Ovary (tissue), 9 donors: ENCODE measurements around the gene CYB561. TPM values are rescaled to one million over a fixed set of nuclear protein-coding genes. Genes with fewer than 3 reads are reported as not detected.

Source experiments
- DNase-seq, 5 donors: peaks; one replicate each; pipeline ENCODE4 v3.0.0-alpha.2; 2019 to 2020
- H3K27ac ChIP-seq, 2 donors: fragments of 200-600 bp; one replicate each; pipeline versions ENCODE4 v1.5.1 to v1.8.0; 2019 to 2022
- H3K27me3 ChIP-seq: fragments of 200-600 bp; one replicate; pipeline ENCODE4 v1.8.0; 2022
- H3K36me3 ChIP-seq: fragments of 200-600 bp; sonication (generic); one replicate; pipeline ENCODE4 v1.5.1; 2019
- H3K4me1 ChIP-seq: one replicate; pipeline ENCODE4 v1.8.1; 2013; ENCODE audit warnings: mild to moderate bottlenecking, moderate library complexity; ENCODE audit not compliant: insufficient read depth
- H3K4me3 ChIP-seq: fragments of 200-600 bp; sonication (generic); one replicate; pipeline ENCODE4 v1.5.1; 2017
- H3K9me3 ChIP-seq, 2 donors: fragments of 200-600 bp in 1 of 2; sonication (generic) in 1 of 2; one replicate each; pipeline versions ENCODE4 v1.5.1 to v1.8.1; 2013 to 2019; ENCODE audit warnings: mild to moderate bottlenecking in 1 of 2, moderate library complexity in 1 of 2
- EP300 ChIP-seq: sonication (generic); formaldehyde crosslinking; IDR thresholded peaks from one replicate; pipeline ENCODE4 v1.6.1; 2017; ENCODE audit warnings: antibody characterized with exemption
- POLR2A ChIP-seq: fragments of 450-650 bp; IDR thresholded peaks from one replicate; pipeline ENCODE4 v1.6.1; 2017; ENCODE audit warnings: antibody characterized with exemption, mild to moderate bottlenecking, moderate library complexity
- WGBS, 3 donors: extraction: QIAGEN DNeasy Blood & Tissue Kit in 1 of 3; methylation state at CpG; one replicate each; pipeline versions ENCODE4 v1.1.5 to v1.1.7; 2013 to 2017; 5-methylcytosine and 5-hydroxymethylcytosine counted together
- intact Hi-C, 4 donors: fragments of 100-400 bp; cut with DNase I; formaldehyde crosslinking; loops; one replicate each; pipeline versions ENCODE4 v1.11.0 to v1.15.1; 2022 to 2023
- polyA plus RNA-seq, 2 donors: library from polyadenylated mRNA; stranded (reverse); fragments of 200-250 nt in 1 of 2; fragments of 350-450 nt in 1 of 2; fragmentation: Illumina TruSeq in 1 of 2; extraction: RNeasy Lipid Tissue Mini Kit (QIAGEN cat#74804) in 1 of 2; gene quantifications; one replicate each; pipeline ENCODE4 v1.2.3, GENCODE V29; 2013 to 2014
- total RNA-seq, 7 donors: library from RNA; depleted of rRNA in 2 of 7; stranded (reverse); fragments of >200 nt in 2 of 7; fragmentation: NEBNext Ultra II Directional in 3 of 7; extraction: Animal tissue kit (Norgen Biotek cat#: 25700) in 3 of 7; gene quantifications; one replicate each; pipeline versions ENCODE4 v1.1.0 to v1.2.4, GENCODE V29; 2016 to 2023
- TF ChIP-seq, protein P1 (sequence below), 3 donors: fragments of 450-650 bp in 2 of 3; fragments of 200-600 bp in 1 of 3; IDR thresholded peaks; one replicate each; pipeline versions ENCODE4 v1.5.1 to v1.8.0; 2016 to 2022; ENCODE audit warnings: antibody characterized with exemption in 3 of 3, mild to moderate bottlenecking in 1 of 3
- donor health status: DM: no; HTN: no; CAD: no; lungs with moderate emphysema.
- donor health status: DM: no; HTN: no; CAD: no.
- donor health status: Bipolar disorder and iron deficiency.
- donor health status: DM: yes; HTN: yes; CAD: no.
- donor health status: DM: no; HTN: no; CAD: no.
- donor health status: DM: yes; HTN: yes; CAD: no.

CYB561 gene
- total and polyA plus RNA-seq, 9 donors, result 8.6 to 43.8 (median 15.3) TPM

DNA sequence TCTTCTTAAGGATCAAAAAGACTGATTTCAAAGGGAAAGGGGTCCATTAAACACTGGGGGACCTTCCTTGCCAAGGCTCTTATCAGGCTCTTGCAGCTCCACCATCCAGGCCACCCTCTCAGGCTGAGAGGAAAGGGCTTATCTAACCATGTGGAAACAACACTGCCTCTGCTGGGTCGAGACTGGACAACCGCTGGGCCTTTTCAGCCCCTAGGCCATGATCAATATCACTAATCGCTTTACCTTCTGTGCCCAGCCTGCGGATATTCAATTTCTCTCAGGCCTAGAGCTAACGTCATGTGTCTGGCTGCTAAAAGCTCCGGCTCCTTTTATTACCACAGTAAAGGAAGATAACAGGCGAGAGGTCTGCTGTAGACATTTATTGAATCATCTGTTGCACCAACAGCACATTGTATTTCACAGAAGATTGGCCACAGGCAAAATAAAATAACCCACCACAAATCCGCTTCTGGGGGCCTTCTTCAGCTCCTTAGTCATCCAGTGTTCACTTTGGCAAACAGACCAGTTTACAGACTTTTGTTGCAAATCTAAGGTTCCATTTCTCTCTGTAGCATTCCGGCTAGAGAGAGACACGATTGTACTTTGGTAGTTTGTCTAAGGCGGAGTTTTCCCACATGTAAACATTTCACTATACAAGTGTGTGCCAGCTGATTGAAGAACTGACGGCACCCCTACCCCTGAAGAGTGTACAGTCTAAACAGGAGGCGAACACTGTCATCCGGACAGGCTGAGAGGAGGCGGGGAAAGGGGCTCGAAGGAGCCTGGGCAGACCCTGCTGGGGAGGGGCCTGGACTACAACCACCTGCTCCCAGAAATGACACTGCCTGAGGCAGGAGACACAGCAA, 13.9 kb downstream of the CYB561 start:
- TF ChIP-seq, protein P1, sequence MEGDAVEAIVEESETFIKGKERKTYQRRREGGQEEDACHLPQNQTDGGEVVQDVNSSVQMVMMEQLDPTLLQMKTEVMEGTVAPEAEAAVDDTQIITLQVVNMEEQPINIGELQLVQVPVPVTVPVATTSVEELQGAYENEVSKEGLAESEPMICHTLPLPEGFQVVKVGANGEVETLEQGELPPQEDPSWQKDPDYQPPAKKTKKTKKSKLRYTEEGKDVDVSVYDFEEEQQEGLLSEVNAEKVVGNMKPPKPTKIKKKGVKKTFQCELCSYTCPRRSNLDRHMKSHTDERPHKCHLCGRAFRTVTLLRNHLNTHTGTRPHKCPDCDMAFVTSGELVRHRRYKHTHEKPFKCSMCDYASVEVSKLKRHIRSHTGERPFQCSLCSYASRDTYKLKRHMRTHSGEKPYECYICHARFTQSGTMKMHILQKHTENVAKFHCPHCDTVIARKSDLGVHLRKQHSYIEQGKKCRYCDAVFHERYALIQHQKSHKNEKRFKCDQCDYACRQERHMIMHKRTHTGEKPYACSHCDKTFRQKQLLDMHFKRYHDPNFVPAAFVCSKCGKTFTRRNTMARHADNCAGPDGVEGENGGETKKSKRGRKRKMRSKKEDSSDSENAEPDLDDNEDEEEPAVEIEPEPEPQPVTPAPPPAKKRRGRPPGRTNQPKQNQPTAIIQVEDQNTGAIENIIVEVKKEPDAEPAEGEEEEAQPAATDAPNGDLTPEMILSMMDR (IDR thresholded peaks at IDR 0.05), result no peak
- TF ChIP-seq POLR2A, result no peak
- no peak for TF ChIP-seq EP300
- WGBS, 3 donors, result 75 to 79% (median 77%) methylated on average over 16 of the region's 16 CpGs
- H3K4me1 ChIP-seq, result peaks cover 1% of the 10 kb centered on the region
- intact Hi-C loops, result loop anchor here in 1 of 4 donors (5.0 kb wide), 1 partner anchor 185 kb away; no protein-coding TSS in a partner anchor
- H3K4me3 ChIP-seq, result no peak overlapping the region
- H3K27me3 ChIP-seq, result no peaks in the 10 kb centered on the region
- no peak overlapping the region for H3K27ac ChIP-seq
- no peaks in the 10 kb centered on the region for H3K9me3 ChIP-seq
- no peaks in the 10 kb centered on the region for H3K36me3 ChIP-seq
- DNase-seq, result peak in 1 of 5 donors; percentile 22

DNA sequence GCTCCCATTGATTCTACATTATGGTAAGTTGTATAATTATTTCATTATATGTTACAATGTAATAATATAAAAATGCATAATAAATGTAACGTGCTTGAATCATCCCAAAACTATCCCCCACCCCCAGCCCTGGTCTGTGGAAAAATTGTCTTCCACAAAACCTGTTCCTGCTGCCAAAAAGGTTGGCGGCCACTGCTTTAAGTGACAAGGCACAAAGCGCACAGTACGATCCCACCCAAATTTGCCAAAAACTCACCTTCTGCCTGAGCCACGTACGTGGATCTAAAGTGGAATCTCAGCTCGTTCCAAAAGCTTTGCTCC, 14.5 kb downstream of the CYB561 start:
- no peaks in the 10 kb centered on the region for H3K9me3 ChIP-seq
- intact Hi-C loops, result loop anchor here in 1 of 4 donors (5.0 kb wide), 1 partner anchor 186 kb away; no protein-coding TSS in a partner anchor
- WGBS, 3 donors, result 88 to 94% (median 91%) methylated on average over 7 of the region's 7 CpGs
- H3K36me3 ChIP-seq, result no peaks in the 10 kb centered on the region
- no peak overlapping the region for H3K4me3 ChIP-seq
- no peaks in the 10 kb centered on the region for H3K4me1 ChIP-seq
- H3K27ac ChIP-seq, result no peak overlapping the region
- no peak for TF ChIP-seq EP300
- no peak for TF ChIP-seq POLR2A
- TF ChIP-seq, protein P1 (IDR thresholded peaks at IDR 0.05), result no peak
- DNase-seq, result no peak
- no peaks in the 10 kb centered on the region for H3K27me3 ChIP-seq

DNA sequence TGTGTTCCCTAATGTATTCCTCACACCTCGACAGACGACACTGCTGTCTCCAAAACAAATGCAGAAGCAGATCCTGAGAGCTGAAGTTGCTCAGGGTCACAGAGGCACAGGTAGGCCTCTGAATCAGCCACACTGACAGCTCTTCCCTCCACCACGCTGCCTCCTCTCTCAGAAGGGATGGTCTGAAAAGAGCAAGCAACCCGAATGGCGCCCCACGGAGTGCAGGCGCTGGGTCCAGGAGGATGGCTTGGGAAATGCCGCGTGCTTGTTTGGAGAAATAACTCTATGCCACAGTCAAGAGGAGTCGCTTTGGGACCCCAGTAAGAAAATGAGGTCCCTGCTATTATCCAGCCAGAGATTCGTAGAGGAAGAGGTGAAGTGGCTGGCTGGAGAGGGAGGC, 15.9 kb downstream of the CYB561 start:
- intact Hi-C loops, result loop anchor here in 1 of 4 donors (5.0 kb wide), 1 partner anchor 187 kb away; no protein-coding TSS in a partner anchor
- peaks cover 1% of the 10 kb centered on the region for H3K4me1 ChIP-seq
- no peak overlapping the region for H3K27ac ChIP-seq
- H3K9me3 ChIP-seq, result no peaks in the 10 kb centered on the region
- WGBS, 3 donors, result 81 to 86% (median 83%) methylated on average over 11 of the region's 11 CpGs
- H3K4me3 ChIP-seq, result no peak overlapping the region
- TF ChIP-seq EP300 (no peak), POLR2A (no peak)
- TF ChIP-seq, protein P1 (IDR thresholded peaks at IDR 0.05), result no peak
- no peaks in the 10 kb centered on the region for H3K36me3 ChIP-seq
- no peaks in the 10 kb centered on the region for H3K27me3 ChIP-seq
- peak in 1 of 5 donors; percentile 18 for DNase-seq

DNA sequence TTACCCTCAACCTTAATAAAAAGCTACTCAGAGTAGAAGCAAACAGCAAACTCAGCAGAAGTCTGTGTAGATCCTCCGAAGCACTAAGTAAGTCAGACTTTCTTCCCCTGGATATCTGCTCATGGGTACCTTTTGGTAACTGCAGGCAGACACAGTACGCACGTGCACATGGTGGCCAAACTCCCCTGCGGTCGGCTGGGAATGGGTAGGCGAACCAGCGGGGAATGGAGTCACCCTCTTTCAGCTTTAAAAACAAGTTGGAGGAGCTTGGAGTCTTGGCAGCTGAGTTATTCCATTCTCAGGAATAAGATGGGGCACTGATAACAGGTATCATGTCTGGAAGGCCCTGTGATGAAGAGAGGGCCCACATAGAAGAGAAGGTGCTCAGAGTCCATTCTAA, 16.3 kb downstream of the CYB561 start:
- no peak for TF ChIP-seq EP300
- TF ChIP-seq, protein P1 (IDR thresholded peaks at IDR 0.05), result no peak
- Histone ChIP-seq H3K36me3 (no peaks in the 10 kb centered on the region), H3K27ac (no peak overlapping the region), H3K27me3 (no peaks in the 10 kb centered on the region), H3K9me3 (no peaks in the 10 kb centered on the region), H3K4me1 (peaks cover 1% of the 10 kb centered on the region), H3K4me3 (no peak overlapping the region)
- no peak for DNase-seq
- 87 to 89% (median 88%) methylated on average over 7 of the region's 7 CpGs for WGBS, 3 donors
- intact Hi-C loops, result loop anchor here in 3 of 4 donors (5.0 kb wide), 3 partner anchors 178 to 188 kb away; no protein-coding TSS in a partner anchor
